Kidney epithelial cell (primary cell): ENCODE measurements around the gene OR4P4. TPM values are rescaled to one million over a fixed set of nuclear protein-coding genes. Genes with fewer than 3 reads are reported as not detected.

Source experiments
- DNase-seq: peaks from one replicate; pipeline ENCODE4 v3.0.0-alpha.2; 2010; ENCODE audit warnings: low read depth
- H3K27me3 ChIP-seq: 2 replicates; pipeline ENCODE4 v1.6.0; 2011; ENCODE audit warnings: low read length; ENCODE audit not compliant: control insufficient read depth, insufficient read depth
- H3K36me3 ChIP-seq: 2 replicates; pipeline ENCODE4 v1.5.1; 2011; ENCODE audit warnings: low read length; ENCODE audit not compliant: control insufficient read depth, insufficient read depth
- H3K4me3 ChIP-seq: 2 replicates; pipeline ENCODE4 v1.5.1; 2011; ENCODE audit warnings: low read depth, mild to moderate bottlenecking, control low read depth, low read length
- total RNA-seq: library from RNA; depleted of rRNA; stranded (reverse); fragments of >200 nt; gene quantifications from 2 replicates; pipeline ENCODE4 v1.2.3, GENCODE V29; 2015
- TF ChIP-seq, protein P1 (sequence below): IDR thresholded peaks from 2 replicates; pipeline ENCODE4 v1.5.1; 2011; ENCODE audit warnings: mild to moderate bottlenecking, moderate library complexity, low read length, control low read depth, inconsistent platforms; ENCODE audit not compliant: insufficient read depth, poor library complexity, severe bottlenecking

The OR4P4 gene
- total RNA-seq: not detected in 2 replicates

GRCh38 chr11:55634813-55635212, at the start of gene OR4P4:
Gene OR4P4 (plus strand): TSS chr11:55635113.
- no peak within 1 kb of the TSS for H3K4me3 ChIP-seq
- no peak for DNase-seq
- TF ChIP-seq, protein P1, sequence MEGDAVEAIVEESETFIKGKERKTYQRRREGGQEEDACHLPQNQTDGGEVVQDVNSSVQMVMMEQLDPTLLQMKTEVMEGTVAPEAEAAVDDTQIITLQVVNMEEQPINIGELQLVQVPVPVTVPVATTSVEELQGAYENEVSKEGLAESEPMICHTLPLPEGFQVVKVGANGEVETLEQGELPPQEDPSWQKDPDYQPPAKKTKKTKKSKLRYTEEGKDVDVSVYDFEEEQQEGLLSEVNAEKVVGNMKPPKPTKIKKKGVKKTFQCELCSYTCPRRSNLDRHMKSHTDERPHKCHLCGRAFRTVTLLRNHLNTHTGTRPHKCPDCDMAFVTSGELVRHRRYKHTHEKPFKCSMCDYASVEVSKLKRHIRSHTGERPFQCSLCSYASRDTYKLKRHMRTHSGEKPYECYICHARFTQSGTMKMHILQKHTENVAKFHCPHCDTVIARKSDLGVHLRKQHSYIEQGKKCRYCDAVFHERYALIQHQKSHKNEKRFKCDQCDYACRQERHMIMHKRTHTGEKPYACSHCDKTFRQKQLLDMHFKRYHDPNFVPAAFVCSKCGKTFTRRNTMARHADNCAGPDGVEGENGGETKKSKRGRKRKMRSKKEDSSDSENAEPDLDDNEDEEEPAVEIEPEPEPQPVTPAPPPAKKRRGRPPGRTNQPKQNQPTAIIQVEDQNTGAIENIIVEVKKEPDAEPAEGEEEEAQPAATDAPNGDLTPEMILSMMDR: no peak
- no peaks in the 10 kb centered on the region for H3K27me3 ChIP-seq
- no peaks in the 10 kb centered on the region for H3K36me3 ChIP-seq

DNA sequence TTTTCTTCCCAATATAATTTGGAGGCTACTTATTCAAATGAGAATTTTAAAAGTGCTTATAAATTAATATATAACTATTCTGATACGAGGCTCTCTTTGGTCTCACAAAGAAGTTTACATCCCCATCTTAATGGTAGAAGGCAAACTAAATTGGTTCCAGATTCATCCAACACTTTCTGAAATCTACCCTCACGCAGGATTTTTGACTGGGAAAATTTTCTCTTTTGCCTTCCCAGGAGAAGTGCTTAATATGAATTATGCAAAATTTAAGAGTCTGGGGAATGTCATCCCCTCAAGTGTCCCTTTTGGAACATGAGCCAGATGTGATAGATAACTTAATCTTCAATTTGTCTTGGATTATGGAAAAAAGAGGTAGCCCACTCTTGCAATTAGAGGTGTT, 27.4 kb upstream of the OR4P4 start, which contains the start of gene OR4C11:
TSS of gene OR4C11 (minus strand) at position 101 of the 400 bp plus-strand sequence. CDS start 3,272 bp downstream, outside the sequence.
- Histone ChIP-seq H3K4me3 (no peak within 1 kb of the TSS), H3K27me3 (no peaks in the 10 kb centered on the region), H3K36me3 (no peaks in the 10 kb centered on the region)
- TF ChIP-seq, protein P1: no peak
- no peak for DNase-seq

DNA sequence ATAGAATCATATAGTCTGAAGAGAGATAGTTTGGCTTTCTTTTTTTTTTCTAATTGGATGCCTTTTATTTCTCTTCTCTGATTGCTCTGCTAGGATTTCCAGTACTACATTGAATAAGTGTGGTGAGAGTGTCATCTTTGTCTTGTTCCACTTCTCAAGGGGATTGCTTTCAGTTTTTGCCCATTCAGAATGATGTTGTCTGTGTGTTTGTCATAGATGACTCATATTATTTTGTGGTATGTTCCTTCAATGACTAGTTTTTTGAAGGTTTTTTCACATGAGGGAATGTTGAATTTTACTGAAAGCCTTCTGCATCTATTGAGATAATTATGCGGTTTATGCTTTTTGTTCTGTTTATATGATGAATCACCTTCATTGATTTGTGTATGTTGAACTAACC, 10.4 kb upstream of the OR4P4 start:
- Histone ChIP-seq H3K4me3 (no peak overlapping the region), H3K27me3 (no peaks in the 10 kb centered on the region), H3K36me3 (no peaks in the 10 kb centered on the region)
- TF ChIP-seq, protein P1: no peak
- DNase-seq: no peak

GRCh38 chr11:55648027-55648426, 13.1 kb downstream of the OR4P4 start, which contains the start of gene OR4S2:
Gene OR4S2 (plus strand): TSS chr11:55648327. CDS start chr11:55650904, 2,577 bp downstream.
- no peak within 1 kb of the TSS for H3K4me3 ChIP-seq
- no peak for DNase-seq

DNA sequence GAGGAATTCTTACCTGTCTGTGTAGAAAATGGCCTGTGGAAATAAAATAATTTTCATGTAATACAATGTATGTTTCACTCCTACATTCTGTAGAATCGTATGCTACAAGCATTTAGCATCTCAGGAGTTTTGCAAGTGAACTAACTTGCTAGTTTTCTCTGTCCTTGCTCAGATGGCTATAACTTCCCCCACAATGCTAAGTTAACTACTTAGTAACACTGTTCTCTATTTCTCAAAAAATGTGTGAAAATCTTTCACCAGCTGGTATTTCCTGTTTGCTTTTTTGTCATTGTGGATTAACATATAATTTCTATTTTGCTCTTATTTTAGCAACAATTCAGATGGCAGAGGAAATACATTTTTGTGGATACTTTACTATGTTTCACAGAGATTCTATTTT, 17.6 kb downstream of the OR4P4 start:
- TF ChIP-seq, protein P1: no peak
- DNase-seq: no peak
- H3K27me3 ChIP-seq: no peaks in the 10 kb centered on the region
- H3K36me3 ChIP-seq: no peaks in the 10 kb centered on the region
- H3K4me3 ChIP-seq: no peak overlapping the region

More at GRCh38 chr11:55648027-55648426, 13.1 kb downstream of the OR4P4 start, which contains the start of gene OR4S2:
- H3K27me3 ChIP-seq: no peaks in the 10 kb centered on the region
- no peaks in the 10 kb centered on the region for H3K36me3 ChIP-seq
- TF ChIP-seq, protein P1: no peak

- Histone ChIP-seq H3K36me3 (no peaks in the 10 kb centered on the region), H3K4me3 (no peak overlapping the region), H3K27me3 (no peaks in the 10 kb centered on the region)
- TF ChIP-seq, protein P1: no peak
- DNase-seq: no peak
Measured at GRCh38 chr11:55655096-55655495, 20.2 kb downstream of the OR4P4 start.
